Activated naive CD4-positive, alpha-beta T cell treated with anti-CD3 and anti-CD28 coated beads, Interleukin-2, amount 50 U/mL, for 16 hours (primary cell): ENCODE data around the gene TBC1D22A.

Experiments used
- DNase-seq: peaks from one replicate; pipeline ENCODE4 v3.0.0-alpha.2; 2020

Gene TBC1D22A

GRCh38 chr22:46796566-46797195 is 34.2 kb downstream of the TBC1D22A start:
- DNase-seq = no peak

GRCh38 chr22:46797355-46797754 is 34.9 kb downstream of the TBC1D22A start:
- no peak for DNase-seq

DNA sequence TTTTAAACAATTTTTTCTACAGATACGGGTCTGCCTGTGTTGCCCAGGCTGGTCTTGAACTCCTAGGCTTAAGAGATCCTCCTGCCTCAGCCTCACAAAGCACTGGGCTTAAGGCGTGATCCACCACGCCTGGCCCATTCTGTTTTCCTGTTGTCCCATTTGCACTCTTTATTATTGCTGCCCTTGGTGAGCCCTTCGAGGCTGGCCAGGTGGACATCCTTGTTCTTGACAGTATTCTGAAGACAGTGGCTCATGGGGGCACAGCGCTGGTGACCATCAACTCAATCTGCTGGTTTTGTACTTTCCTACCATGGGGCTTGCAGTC is 35.6 kb downstream of the TBC1D22A start:
- DNase-seq = no peak

- peak; percentile 79 for DNase-seq
These were observed 36.2 kb downstream of the TBC1D22A start for GRCh38 chr22:46798366-46799350.

DNA sequence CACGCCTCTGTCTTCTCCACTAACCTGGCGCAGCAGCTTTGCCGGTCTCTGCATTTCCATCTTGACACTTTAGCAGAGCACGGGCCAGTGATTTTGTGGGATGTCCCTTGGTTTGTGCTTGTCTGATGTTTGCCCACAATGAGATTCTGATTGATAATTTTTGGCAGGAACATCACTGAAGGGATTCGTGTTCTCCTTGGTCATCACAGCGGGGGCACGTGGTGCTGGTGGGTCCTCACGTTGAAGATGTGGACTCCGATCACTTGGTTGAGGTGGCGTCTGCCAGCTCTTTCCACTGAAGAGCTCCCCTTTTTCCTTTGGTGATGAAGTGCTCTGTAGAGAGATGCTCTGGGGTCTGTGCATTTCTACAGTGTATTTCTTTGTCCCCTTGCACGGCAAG is 37.2 kb downstream of the TBC1D22A start:
- DNase-seq = no peak

GRCh38 chr22:46800102-46800857 is 37.8 kb downstream of the TBC1D22A start:
- no peak for DNase-seq

- no peak for DNase-seq
These were observed 38.9 kb downstream of the TBC1D22A start for GRCh38 chr22:46801331-46801811.

- DNase-seq = no peak
These were observed 39.6 kb downstream of the TBC1D22A start for GRCh38 chr22:46801826-46802607.

- DNase-seq = no peak
These were observed 40.2 kb downstream of the TBC1D22A start for GRCh38 chr22:46802608-46803027.

- peak; percentile 71 for DNase-seq
These were observed 40.8 kb downstream of the TBC1D22A start for GRCh38 chr22:46803031-46803880.

DNA sequence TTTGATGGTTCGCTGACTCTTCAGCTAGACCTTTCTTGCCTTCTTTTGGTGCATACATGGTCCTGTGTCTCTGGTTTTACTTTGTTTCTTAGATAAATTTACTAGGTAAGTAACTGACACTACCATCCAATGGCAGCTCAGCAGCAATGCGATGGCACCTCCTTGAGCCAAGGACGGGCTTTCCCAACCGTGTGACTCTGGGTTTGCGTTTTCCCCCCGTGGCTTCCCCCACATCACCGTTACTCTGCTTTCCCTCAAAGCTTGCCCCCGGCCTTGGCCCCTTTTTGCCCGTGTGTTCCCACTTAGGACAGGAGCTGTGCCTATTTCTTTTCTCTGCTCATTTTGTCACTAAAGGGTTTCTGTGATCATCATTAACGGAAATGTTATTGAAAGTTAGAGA is 41.5 kb downstream of the TBC1D22A start:
- no peak for DNase-seq

DNA sequence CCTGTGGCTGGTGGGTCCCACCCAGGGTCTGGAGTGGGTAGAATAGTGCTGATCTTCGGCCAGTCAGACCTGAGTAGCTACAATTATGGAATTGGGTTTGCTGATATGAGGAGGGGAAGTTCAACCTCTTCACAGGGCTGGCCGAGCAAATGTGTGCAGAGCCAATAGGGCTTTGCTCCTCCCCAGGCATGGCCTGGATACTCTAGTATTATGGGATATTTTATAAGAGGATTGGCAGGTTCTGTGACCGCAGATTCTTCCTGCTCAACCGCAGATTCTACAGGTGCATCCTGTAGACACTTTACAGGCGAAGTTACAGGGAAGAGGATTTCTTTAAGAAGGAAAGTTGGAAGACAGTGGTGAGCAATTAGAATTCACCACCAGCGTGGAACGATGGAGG is 44.3 kb downstream of the TBC1D22A start:
- no peak for DNase-seq

DNA sequence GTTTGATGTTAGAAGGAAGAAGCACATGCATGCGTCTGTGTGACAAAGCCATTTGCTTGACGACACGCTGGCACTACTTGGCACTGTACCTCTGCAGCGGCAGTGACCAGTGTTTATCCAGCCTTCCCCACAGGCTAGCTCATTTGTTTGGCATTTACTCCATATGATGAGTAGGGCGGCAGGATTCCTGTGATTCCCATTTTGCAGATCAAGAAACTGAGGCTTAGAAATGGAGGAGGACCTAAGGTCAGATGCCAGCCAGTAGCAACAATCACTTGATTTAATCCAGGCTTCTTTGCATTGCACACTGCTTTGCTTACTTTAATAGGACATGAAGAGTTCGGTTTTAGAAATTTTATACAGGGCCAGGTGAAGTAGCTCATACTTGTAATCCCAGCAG is 45.0 kb downstream of the TBC1D22A start:
- no peak for DNase-seq

- no peak for DNase-seq
These were observed 46.9 kb downstream of the TBC1D22A start for GRCh38 chr22:46809153-46809885.

GRCh38 chr22:46810856-46811786 is 48.7 kb downstream of the TBC1D22A start:
- no peak for DNase-seq

GRCh38 chr22:46812034-46812605 is 49.7 kb downstream of the TBC1D22A start:
- DNase-seq = no peak

DNA sequence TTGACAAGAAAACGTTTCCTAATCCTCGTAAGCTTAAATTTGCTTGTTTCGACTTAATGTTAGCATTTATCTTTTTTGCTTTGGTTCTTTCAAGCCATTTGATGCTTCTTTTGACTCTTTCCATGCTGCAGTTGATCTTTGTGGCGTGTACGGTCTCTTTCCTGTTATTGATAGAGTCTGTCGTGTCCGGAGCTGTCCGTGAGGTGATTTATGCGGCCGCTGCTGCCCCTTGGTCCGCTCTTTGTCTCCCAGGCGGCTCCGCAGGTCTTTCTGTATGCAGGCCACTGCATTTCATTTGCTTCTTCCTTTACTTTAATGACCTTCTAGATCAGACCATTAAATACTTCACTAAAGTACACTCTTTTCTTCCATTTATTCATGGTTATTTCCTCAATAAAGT is 50.3 kb downstream of the TBC1D22A start:
- no peak for DNase-seq

DNA sequence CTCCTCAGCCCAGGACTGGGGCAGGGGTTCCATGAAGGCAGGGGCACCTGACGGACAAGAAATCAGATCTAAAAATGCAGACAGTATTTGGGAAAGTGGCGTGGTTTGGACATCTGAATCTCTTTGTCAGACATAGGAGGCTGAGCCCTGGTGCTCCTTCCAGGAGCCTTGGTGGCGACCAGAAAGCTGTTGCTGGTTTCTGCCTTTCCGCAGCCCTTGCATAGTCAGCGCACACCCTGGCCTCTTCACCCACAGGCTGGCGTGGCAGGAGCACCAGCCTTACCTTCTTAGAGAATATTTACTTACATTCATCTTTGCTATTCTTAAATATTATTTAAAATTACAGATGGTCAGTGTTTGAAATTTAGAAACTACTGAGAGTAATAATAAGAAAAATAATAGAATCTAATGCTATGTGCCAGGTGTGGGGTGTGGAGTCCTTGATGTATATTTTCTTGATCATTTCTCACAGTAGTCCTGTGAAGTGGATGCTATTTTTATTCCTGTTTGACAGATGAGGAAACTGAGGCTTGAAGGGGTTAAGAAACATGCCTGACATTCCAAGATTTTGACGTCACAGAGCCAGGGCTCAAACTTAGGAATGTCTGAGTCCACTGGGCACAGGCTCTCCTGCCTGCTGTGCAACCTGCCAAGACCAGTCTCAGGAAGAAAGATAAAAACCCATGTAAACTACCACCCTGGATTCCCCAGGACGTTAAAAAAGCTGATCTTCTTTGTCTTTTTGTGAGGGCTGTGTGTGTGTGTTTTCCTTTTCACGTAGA is 51.6 kb downstream of the TBC1D22A start:
- no peak for DNase-seq
